Stromal cell of bone marrow (primary cell): ENCODE measurements around the gene ROGDI.

ENCODE experiments used
- DNase-seq: peaks from one replicate; pipeline ENCODE4 v3.0.0-alpha.2; 2012; ENCODE audit warnings: low read depth

ROGDI gene

GRCh38 chr16:4766875-4767628, 35.4 kb downstream of the ROGDI start, which contains the start of gene ZNF500:
Gene ZNF500, minus strand, starts transcription at chr16:4767162. Its CDS starts 1,184 bp downstream, at chr16:4765978.
- peak; percentile 91 for DNase-seq

GRCh38 chr16:4765511-4766474, 36.6 kb downstream of the ROGDI start:
- DNase-seq = no peak

- DNase-seq = no peak
These were observed 38.6 kb downstream of the ROGDI start for GRCh38 chr16:4763791-4764190.

- DNase-seq = no peak
These were observed 40.2 kb downstream of the ROGDI start for GRCh38 chr16:4762205-4762604.

- no peak for DNase-seq
These were observed 42.1 kb downstream of the ROGDI start for GRCh38 chr16:4760221-4760910.

GRCh38 chr16:4755687-4756086, 46.7 kb downstream of the ROGDI start:
- no peak for DNase-seq

GRCh38 chr16:4754865-4755264, 47.6 kb downstream of the ROGDI start:
- no peak for DNase-seq

- no peak for DNase-seq
These were observed 49.2 kb downstream of the ROGDI start for GRCh38 chr16:4753227-4753626.

- DNase-seq = no peak
These were observed 49.9 kb downstream of the ROGDI start for GRCh38 chr16:4752351-4753100.

GRCh38 chr16:4750896-4751295, 51.5 kb downstream of the ROGDI start:
- no peak for DNase-seq

- no peak for DNase-seq
These were observed 52.7 kb downstream of the ROGDI start for GRCh38 chr16:4749700-4750257.

- no peak for DNase-seq
These were observed 53.6 kb downstream of the ROGDI start for GRCh38 chr16:4748682-4749411.

GRCh38 chr16:4747906-4748681, 54.3 kb downstream of the ROGDI start:
- no peak for DNase-seq

GRCh38 chr16:4746991-4747574, 55.4 kb downstream of the ROGDI start:
- DNase-seq = no peak
